HG03139 (cell line): ENCODE measurements around the gene AGPAT3.
"Not testable (repeated sequence)": the region's sequence is repeated elsewhere in the genome, so short reads cannot be mapped to it uniquely, and the experiment has no call there.

Experiments used
- ATAC-seq: cut with Tn5 transposase; IDR thresholded peaks from one replicate; pipeline ENCODE4 v1.9.1; 2021; ENCODE audit not compliant: unreplicated experiment

AGPAT3 gene

DNA sequence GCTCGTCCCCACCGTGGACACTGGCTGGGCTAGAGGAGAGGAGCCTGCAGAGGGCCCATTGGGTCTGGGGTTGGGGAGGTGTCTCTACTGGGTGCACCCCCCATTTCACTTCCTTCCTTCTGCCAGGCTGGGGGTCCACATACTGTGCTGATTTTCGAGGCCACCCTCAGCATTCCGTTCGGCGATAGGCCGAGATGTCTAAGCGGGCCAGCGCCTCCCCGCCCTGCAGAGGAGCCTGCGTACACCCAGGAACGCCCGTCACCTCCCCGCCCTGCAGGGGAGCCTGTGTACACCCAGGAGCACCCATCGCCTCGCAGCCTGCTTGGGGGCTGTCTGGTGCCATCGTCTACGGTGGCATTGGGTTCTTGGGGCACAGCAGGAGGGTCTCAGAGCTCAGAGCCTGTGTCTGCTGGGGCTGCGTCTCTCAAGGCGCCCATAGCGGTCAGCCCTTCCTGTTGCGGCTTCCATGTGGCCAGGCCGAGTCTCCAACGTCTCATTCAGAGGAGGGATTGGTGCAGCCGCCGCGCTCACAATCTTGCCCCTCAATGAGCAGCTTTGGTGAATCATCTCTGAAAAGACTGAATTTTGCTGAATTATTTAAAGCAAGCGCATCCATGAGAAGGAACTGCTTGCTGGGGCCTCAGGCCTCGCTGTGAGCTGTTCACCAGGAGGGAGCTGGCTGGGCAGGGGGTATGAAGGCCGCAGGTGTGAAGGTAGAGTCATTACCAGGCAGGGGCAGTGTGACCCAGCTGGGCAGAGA, 30.7 kb upstream of the AGPAT3 start:
- no peak for ATAC-seq

GRCh38 chr21:43835050-43835449, 30.0 kb upstream of the AGPAT3 start:
- no peak for ATAC-seq

DNA sequence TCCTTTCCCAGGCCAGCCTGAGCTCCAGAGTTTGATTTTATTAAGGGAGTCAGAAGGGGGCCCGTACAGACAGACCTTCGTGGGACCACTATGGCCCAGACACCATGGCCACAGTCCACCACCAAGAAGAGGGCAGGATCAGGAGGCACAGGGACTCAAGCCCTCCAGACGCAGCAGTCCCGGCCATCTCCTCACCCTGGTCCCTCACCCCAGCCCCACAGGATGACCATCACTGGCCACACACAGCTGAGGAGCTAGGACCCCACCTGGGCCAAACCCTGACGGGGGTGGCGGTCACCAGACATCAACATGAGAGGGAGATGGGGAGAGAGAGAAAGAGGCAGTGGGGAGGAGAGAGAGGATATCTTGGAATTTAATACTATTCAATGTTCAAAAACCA, 29.2 kb upstream of the AGPAT3 start:
- ATAC-seq: no peak

GRCh38 chr21:43836616-43837015, 28.4 kb upstream of the AGPAT3 start:
- no peak for ATAC-seq

DNA sequence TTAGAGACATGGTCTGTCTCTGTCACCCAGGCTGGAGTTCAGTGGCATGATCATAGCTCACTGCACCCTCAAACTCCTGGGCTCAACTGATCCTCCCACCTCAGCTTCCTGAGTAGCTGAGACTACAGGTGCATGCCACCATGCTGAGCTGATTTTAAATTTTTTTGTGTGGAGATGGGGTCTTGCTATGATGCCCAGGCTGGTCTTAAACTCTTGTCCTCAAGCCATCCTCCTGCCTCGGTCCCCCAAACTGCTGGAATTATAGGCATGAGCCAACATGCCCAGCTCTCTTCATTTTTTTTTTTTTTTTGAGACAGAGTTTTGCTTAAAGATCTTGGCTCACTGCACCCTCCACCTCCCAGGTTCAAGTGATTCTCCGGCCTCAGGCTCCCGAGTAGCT, 24.8 kb upstream of the AGPAT3 start:
- ATAC-seq: no peak

- ATAC-seq: no peak
Observed at GRCh38 chr21:43842742-43843141, 22.3 kb upstream of the AGPAT3 start.

DNA sequence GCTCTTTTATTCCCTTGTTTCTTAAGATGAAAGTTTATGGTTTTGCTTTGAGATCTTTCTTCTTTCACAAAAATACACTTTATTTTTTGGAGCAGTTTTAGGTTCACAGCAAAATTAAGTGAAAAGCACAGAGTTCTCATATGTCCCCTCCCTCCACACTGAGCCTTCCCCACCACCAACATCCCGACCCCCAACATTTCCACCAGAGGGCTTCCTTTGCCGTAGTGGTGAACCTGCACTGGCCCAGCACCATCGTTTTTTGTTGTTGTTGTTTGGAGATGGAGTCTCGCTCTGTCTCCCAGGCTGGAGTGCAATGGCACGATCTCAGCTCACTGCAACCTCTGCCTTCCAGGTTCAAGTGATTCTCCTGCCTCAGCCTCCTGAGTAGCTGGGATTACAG, 20.1 kb upstream of the AGPAT3 start:
- ATAC-seq: not testable (repeated sequence)

DNA sequence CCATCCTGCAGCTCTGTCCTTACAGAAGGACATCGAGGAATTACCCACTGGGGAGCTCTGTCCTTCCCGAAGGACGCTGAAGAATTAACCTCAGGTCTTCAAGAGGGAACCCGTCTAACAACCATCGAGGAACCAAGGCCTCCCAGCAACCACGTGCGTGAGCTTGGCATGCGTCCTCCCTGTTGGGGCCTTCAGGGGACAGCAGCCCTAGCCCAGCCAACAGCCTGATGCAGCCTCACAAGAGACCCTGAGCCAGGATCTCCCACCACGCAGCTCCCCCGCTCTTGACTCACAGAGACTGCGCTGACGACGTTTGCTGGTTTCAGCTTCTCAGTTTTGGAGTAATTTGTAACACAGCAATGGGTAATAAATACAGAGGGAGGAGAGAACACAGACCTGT, 19.6 kb upstream of the AGPAT3 start:
- ATAC-seq: no peak

- ATAC-seq: no peak
Observed at GRCh38 chr21:43846430-43846829, 18.6 kb upstream of the AGPAT3 start.

DNA sequence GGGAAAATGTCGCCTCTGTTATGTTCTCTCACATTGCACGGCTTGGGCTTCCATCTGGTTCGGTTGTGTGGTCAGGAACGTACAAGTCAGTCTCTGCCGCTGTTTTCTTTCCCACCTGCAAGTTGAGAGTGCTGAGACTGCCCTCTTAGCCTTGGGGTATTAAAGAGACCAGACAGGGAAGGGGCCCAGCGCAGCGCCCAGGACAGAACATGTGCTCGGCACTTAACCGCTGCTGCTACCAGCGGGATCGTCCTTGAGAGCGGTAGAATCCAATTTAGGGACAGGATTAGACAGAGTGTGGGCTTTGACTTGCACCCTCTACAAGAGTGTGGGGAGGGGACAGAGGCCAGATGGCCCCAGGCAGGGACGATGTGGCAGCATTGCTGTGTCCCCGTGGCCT, 17.7 kb upstream of the AGPAT3 start:
- no peak for ATAC-seq

- no peak for ATAC-seq
Observed at GRCh38 chr21:43848771-43849170, 16.3 kb upstream of the AGPAT3 start.

GRCh38 chr21:43849532-43850299, 15.3 kb upstream of the AGPAT3 start:
- no peak for ATAC-seq

GRCh38 chr21:43850728-43851295, 14.2 kb upstream of the AGPAT3 start:
- ATAC-seq: no peak

GRCh38 chr21:43851593-43851992, 13.4 kb upstream of the AGPAT3 start:
- ATAC-seq: no peak

GRCh38 chr21:43853851-43854772, 10.9 kb upstream of the AGPAT3 start:
- no peak for ATAC-seq

- ATAC-seq: no peak
Observed at GRCh38 chr21:43854773-43855633, 10.0 kb upstream of the AGPAT3 start.

GRCh38 chr21:43855955-43856354, 9.1 kb upstream of the AGPAT3 start:
- ATAC-seq: no peak

DNA sequence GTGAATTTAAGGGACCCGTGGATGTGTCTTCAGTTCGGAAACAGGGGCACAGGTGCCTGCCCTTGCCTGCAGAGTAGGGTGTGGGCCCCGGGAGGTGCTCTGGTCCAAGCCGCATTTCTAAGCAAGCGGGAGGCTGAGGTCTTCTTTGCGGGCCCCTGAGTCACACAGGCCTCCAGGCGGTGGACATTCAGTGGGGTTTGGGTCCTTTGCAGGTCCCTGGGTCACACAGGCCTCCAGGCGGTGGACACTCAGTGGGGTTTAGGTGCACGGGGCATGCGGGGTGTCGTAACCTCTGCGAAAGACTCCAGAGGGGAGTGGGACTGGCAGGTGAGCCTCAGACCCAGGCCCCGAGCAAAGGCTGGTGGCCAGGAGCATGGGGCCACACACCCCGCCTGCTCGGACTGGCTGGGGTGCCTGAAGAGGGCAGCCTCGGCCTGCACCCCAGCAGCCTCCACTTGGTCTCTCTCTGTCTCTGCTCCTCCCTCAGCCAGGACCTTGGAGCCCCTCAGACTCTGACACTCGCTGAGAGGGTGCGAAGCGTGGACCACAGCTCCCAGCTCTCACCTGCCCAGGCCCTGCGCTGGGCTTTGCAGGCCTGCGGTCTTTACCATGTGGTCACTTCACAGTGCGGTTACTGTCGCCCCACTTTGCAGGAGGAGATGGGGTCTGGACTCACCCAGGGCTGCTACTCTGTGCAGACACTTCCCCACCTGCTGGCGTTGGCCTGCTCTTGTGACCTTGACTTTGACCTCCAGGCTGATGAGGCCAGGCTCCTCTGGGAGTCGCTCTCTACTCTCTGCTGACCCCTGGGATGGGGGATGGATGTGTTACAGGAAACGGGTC, 6.0 kb upstream of the AGPAT3 start:
- ATAC-seq: no peak

GRCh38 chr21:43859747-43860214, 5.2 kb upstream of the AGPAT3 start:
- no peak for ATAC-seq
